Stimulated activated CD8-positive, alpha-beta memory T cell treated with anti-CD3 and anti-CD28 coated beads, Interleukin-12 subunit alpha, Interleukin-12 subunit beta, amount 100 ng/mL, for 24 hours (primary cell): ENCODE results near the gene MESP2.

Experiments
- DNase-seq: peaks from one replicate; pipeline ENCODE4 v3.0.0-alpha.2; 2020; ENCODE audit errors: extremely low read depth

The MESP2 gene

GRCh38 chr15:89802231-89802928 lies 26.2 kb downstream of the MESP2 start:
- DNase-seq = no peak

GRCh38 chr15:89802986-89803824 lies 27.1 kb downstream of the MESP2 start:
- DNase-seq = no peak

- DNase-seq = no peak
These were observed 28.0 kb downstream of the MESP2 start for GRCh38 chr15:89803941-89804800.

GRCh38 chr15:89805241-89806209 lies 29.4 kb downstream of the MESP2 start:
- no peak for DNase-seq

GRCh38 chr15:89806210-89806558 lies 30.1 kb downstream of the MESP2 start:
- DNase-seq = no peak

- no peak for DNase-seq
These were observed 30.7 kb downstream of the MESP2 start for GRCh38 chr15:89806559-89807550.

- DNase-seq = no peak
These were observed 31.6 kb downstream of the MESP2 start for GRCh38 chr15:89807689-89808088.

GRCh38 chr15:89808160-89808870 lies 32.2 kb downstream of the MESP2 start:
- no peak for DNase-seq

GRCh38 chr15:89809093-89809786 lies 33.1 kb downstream of the MESP2 start:
- DNase-seq = no peak

GRCh38 chr15:89809787-89810148 lies 33.6 kb downstream of the MESP2 start:
- no peak for DNase-seq

- DNase-seq = no peak
These were observed 34.7 kb downstream of the MESP2 start for GRCh38 chr15:89810837-89811236.

- DNase-seq = no peak
These were observed 36.1 kb downstream of the MESP2 start for GRCh38 chr15:89812011-89812846.

GRCh38 chr15:89812847-89813320 lies 36.8 kb downstream of the MESP2 start:
- DNase-seq = no peak

- DNase-seq = no peak
These were observed 37.4 kb downstream of the MESP2 start for GRCh38 chr15:89813381-89814111.

- no peak for DNase-seq
These were observed 38.1 kb downstream of the MESP2 start for GRCh38 chr15:89814112-89814742.

GRCh38 chr15:89815769-89816168 lies 39.6 kb downstream of the MESP2 start:
- no peak for DNase-seq
